HG03175 (cell line): ENCODE measurements around the gene SIN3B.
"Not testable (repeated sequence)": the region's sequence is repeated elsewhere in the genome, so short reads cannot be mapped to it uniquely, and the experiment has no call there.

Source experiments
- ATAC-seq: cut with Tn5 transposase; IDR thresholded peaks from one replicate; pipeline ENCODE4 v1.9.1; 2021; ENCODE audit warnings: mild to moderate bottlenecking, moderate library complexity; ENCODE audit not compliant: unreplicated experiment

Gene SIN3B

DNA sequence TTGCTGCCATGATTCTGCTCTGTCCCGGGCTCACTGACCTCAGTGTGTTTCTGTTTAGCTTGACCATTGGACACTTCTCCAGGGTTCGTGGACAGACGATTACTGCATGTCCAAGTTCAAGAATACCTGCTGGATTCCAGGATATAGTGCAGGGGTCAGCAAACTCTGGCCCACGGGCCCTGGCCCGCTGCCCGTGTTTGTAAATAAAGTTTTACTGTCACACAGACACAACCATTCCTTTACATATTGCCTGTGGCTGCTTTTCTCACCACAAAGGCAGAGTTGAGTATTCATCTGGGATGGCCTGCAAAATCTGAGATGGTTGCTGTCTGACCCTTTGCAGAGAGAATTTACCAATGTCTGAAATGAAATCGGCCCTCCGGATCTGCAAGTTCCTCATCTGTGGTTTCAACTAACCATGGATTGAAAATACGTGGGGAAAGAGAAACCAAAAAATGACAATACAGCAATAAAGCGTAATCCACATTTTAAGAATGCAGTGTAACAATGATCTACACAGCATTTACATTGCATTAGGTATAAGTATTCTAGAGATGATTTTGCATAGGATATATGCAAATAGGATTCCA, 33.7 kb downstream of the SIN3B start:
- no peak for ATAC-seq

DNA sequence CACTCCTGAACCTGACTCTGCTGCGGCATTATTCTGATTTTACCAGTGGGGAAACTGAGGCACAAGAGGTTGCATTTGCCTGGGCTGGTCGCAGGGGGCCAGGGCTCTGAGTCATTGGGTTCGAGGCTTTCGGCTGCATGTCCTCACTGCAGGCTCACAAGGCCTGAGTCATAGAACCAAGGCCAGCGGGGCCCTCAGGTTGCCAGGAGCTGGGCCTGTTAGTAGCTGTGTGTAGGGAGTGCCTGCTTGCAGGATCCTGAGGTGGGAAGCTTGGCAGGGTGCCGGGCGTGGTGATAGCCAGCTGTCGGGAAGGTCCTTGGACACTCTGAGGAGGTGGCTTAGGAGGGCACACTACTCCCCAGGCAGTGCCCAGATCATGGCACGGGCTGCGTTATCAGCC, 38.0 kb downstream of the SIN3B start:
- no peak for ATAC-seq

DNA sequence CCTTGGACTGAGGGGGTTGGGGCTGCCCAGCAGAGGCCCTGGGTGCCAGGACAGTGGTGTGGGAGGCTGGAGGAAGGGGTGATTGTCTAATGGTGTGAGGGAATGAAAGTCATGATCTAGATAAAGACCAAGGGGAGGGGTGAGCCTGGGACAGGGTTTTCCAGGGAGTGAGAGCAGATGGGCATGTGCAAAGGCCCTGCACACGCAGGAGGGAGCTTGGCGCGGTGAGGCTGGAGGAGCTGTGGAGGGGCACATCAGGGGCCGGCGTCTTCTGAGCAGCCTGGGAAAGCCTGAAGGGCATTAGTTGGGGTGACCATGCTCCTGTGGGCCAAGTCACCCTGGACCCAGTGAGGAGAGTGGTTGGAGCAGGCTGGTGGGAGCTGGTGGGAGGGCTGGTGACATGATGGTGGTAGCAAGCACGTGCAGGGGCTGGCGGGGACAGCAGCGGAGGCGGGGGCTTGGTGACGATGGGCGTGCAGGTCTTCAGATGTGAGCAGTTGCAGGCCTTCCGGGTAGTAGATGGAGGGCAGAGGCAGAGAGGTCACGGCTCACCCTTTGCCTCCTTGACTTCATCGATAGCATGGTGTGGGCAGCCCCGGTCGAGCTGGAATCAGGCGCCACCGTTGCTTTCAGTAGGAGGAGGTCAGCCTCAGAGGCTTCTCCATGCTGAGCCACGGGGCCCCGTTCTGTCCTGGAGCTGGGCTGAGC, 39.4 kb downstream of the SIN3B start:
- ATAC-seq, result no peak

DNA sequence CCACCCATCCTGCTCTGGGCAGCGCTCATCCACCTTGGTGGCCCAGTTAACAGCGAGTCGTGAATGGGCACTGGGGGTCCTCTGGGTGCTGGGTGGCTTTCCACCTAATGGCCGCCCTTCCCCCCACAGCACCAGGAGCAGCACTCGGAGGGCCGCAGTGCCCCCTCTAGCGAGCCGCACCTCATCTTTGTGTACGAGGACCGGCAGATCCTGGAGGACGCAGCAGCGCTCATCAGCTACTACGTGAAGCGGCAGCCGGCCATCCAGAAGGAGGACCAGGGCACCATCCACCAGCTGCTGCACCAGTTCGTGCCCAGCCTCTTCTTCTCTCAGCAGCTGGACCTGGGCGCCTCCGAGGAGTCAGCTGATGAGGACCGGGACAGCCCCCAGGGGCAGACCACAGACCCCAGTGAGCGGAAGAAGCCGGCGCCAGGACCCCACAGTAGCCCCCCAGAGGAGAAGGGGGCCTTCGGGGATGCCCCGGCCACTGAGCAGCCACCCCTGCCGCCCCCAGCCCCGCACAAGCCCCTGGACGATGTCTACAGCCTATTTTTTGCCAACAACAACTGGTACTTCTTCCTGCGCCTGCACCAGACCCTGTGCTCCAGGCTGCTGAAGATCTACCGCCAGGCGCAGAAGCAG, 40.3 kb downstream of the SIN3B start:
- no peak for ATAC-seq

DNA sequence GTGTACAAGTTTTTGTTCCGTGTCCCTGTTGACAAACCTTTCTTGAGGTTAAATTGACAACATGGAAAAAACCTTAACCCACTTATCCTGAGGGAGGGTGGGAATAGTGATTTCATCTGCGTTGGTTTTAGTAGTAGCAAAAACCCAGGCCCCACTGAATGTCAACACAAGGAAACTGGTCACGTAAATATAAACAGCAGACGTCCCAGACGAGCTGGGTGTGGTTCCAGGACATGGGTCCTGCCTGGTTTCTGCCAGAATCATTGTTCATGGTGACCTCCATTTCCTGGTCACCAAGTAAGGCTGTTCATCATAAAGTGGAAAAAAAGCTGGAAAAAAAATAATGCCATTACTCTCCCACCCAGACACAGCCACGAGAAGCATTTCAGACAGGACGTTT, 42.7 kb downstream of the SIN3B start:
- ATAC-seq, result no peak

DNA sequence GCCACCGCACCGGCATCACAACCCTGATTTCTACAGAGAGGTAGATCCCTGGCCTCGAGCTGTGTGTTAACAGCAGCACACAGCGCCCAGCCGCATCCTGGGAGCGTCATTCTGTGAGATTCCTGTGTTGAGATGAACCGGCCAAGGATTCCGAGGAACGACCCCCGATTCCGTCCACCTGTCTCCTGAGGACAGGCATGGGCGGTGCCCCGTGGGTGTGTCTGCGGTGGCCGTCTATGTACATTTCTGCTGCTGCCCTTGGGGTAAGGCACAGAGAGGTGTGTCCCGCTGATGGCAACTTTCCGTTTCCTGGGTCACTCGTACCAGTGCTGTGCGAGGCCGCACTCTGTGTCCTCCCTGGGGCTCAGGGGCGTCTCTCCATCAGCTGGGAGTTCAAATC, 43.5 kb downstream of the SIN3B start:
- ATAC-seq, result no peak

DNA sequence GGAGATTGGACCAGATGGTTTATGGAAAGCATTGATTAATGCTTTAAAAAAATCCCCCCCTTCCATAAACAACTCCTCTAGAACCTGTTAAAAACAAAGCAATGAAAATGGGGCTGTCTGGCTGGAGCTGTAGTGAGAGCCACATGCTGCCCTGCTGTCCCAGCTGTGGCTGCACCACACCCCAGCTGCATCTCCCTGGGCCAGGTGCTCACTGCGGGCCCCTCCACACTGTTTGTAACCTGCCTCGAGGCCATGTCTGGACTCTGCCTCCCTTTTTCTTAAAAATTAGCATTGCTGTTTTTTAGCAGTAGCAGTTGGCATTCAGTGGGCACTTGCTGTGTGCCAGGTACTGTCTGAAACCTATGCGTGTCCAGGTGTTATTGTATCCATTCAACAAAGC, 44.4 kb downstream of the SIN3B start:
- no peak for ATAC-seq

DNA sequence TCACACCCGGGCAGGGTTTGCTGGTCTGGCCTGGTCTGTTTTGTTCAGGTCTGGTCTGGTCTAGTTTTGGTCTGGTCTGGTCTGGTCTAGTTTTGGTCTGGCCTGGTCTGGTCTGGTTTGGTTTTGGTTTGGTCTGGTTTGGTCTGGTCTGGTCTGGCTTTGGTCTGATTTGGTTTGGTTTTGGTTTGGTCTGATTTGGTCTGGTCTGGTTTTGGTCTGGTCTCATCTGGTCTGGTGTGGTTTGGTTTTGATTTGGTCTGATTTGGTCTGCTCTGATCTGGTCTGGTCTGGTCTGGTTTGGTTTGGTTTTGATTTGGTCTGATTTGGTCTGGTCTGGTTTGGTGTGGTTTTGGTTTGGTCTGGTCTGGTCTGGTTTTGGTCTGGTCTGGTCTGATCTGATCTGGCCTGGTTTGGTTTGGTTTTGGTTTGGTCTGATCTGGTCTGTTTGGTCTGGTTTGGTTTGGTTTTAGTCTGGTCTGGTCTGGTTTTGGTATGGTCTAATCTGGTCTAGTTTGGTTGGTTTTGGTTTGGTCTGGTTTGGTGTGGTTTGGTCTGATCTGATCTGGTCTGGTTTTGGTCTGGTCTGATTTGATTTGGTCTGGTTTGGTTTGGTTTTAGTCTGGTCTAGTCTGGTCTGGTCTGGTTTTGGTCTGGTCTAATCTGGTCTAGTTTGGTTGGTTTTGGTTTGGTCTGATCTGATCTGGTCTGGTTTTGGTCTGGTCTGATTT, 45.2 kb downstream of the SIN3B start:
- ATAC-seq, result no peak

DNA sequence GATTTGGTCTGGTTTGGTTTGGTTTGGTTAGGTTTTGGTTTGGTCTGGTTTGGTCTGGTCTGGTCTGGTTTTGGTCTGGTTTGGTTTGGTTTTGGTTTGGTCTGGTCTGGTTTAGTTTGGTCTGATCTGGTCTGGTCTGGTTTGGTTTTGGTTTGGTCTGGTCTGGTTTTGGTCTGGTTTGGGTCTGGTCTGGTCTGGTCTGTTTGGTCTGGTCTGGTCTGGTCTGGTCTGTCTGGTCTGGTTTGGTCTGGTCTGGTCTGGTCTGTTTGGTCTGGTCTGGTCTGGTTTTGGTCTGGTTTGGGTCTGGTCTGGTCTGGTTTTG, 45.7 kb downstream of the SIN3B start:
- not testable (repeated sequence) for ATAC-seq

DNA sequence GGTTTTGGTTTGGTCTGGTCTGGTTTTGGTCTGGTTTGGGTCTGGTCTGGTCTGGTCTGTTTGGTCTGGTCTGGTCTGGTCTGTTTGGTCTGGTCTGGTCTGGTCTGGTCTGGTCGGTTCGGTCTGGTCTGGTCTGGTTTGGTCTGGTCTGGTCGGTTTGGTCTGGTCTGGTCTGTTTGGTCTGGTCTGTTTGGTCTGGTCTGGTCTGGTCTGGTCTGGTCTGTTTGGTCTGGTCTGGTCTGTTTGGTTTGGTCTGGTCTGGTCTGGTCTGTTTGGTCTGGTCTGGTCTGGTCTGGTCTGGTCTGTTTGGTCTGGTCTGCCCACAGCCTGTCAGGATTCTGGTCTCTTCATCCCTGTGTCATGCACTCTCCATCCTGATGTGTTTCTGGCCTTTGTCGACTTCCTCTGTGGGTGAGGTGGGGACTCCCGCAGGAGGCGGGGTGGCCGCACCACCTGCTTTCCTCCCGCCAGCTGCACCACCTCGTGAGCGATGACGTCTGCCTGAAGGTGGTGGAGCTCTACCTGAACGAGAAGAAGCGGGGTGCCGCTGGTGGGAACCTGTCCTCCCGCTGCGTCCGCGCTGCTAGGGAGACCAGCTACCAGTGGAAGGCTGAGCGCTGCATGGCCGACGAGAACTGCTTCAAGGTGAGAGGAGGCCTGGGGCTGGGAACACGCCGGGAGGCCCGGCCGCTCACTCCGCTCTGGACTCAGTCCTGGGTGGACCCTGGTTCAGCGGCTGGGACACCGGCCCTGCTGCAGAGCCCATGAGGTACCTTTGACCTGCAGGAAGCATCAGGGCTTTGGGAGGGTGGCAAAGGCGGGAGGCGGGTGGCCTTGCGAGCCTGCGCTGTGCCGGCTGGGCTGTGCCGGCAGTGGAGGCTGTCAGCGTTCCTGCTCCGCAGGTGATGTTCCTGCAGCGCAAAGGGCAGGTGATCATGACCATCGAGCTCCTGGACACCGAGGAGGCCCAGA, 46.7 kb downstream of the SIN3B start:
- ATAC-seq, result no peak

DNA sequence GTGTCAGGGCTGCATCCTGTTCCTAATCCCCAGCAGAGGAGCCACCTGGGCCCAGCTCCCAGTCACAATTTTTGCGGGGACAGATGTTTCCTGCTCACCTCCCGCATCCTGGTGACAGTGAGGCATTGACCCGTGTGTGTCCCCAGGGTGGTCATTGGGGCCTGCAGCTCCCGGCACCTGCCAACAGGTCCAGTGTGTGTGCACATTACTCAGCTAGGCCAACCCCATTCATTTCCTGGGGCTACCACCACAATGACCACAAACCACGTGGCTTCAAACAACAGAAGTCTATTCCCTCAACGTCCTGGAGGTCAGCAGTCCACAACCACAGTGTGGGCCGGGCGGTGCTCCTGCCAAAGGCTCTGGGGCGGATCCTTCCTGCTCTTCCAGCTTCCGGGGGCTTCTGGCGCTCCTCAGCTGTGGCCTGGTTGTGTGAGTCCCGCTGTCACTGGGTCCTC, 47.7 kb downstream of the SIN3B start:
- no peak for ATAC-seq

DNA sequence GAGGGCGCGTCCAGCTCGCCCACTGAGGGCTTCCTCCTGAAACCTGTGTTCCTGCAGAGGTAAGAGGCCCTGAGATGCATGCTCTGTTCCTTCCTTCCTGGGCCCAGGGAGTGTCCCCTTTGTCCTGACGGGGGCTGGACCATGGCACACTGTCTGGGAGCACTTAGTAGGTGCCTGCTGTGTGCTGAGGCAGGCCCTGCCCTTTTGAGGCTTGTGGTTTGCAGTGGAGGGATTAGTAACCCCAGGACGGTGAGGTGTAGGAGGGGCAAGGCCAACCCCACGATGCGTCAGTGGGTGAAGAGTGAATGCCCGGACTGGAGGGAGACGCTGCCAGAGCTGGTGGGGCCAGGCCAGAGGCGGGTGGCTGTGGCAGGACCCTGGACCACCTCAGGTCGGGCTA, 48.4 kb downstream of the SIN3B start:
- no peak for ATAC-seq

DNA sequence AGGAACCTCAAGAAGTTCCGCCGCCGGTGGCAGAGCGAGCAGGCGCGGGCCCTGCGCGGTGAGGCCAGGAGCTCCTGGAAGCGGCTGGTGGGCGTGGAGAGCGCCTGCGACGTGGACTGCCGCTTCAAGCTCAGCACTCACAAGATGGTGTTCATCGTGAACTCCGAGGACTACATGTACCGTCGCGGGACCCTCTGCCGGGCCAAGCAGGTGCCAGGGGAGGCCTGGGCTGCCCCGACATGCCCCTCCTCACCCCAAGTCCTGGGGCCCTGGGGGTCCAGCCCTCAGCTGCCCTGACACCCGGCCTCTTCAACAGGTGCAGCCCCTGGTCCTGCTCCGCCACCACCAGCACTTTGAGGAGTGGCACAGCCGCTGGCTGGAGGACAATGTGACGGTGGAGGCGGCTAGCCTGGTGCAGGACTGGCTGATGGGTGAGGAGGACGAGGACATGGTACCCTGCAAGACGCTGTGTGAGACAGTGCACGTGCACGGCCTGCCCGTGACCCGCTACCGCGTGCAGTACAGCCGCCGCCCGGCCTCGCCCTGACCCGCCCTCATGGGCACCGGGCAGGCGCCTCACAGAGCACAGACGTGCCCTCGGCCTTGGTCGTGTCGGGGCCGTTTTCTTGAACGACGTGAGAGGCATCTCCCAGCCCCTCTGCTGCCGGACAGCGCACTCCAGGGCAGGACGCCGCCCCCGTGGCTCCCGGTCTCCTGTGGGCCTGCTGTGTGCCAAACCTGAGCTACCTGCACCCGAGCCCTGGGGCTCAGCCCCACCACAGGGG, 49.2 kb downstream of the SIN3B start:
- no peak for ATAC-seq

DNA sequence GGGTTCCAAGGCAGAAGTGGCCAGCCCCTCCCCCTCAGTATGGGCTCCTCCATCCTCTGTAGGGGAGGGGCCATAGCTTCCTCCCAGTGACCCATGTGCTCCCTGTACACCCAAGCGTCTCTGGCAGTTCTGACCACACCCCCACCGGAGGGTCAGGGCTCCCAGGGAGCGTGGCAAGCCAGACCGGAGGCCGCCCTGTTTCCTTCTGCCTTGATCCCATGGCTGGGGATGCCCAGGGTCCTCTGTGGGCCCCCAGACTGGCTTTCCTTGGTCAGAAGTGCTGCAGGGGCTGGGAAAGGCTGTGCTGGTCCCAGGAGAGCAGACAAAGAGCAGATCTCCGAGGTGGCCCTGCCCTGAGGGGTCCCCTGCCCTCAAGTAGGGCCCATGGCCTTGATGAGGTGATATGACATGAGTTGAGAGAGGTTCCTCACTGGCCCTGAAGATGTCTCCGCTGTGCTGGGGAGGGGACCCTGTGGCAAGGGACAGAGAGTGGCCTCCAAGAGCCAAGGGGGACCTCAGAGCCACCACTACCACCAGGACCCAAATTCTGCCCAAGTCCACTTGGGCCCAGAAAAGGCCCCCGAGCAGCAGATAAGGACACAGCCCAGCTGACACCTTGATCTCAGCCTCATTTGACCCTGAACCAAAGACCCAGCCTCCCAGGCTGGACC, 51.8 kb downstream of the SIN3B start:
- no peak for ATAC-seq

DNA sequence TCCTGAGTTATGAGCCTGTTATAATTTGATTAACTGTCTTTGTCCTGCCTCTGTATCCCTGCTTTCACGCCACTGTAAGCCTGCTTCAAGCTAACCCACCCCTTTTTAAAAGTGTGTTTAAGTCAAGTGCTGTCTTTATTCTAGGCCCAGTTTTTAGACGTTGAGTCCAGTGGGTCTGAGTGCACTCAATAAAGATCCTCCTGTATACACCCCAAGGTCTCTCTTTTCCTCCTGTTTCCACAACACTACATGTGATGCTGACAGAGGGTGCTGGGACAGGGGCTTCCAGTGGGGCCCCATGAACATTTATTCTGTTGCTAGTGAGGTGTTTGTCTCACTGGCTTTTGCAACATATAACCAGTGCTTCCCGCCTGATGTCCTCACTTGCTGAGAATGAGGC, 52.9 kb downstream of the SIN3B start:
- ATAC-seq, result no peak

DNA sequence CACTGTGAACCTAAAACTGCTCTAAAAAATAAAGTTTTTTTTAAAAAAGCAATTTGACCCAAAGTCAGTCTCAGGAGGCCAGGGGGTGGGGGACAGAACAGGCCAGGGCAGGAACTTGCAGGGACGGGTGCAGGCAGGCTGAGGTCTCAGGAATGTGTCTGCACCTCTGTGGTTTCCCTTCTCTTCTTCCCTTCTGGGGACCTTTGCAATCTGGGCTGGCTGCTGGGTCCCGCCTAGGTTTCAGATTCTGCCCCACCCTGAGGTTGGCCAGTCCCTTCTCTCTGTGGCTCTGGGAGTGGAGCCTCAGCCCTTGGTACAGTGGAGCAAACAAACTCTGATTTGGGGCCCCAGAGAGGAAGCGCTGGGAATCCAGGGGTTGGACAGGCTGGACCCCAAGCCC, 54.3 kb downstream of the SIN3B start:
- no peak for ATAC-seq

DNA sequence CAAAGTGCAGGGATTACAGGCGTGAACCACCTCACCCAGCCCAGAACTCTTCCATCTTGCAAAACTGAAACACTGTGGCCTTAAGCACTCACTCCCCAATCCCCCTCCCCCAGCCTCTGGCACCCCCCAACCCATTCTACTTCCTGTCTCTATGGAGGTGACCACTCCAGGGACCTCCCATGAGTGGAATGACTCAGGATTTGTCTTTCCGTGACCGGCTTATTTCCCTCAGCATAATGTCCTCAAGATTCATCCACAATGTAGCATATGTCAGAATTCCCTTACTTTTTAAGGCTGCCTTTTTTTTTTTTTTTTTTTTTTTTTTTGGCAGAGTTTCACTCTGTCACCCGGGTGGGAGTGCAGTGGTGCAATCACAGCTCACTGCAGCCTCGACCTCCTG, 56.0 kb downstream of the SIN3B start:
- no peak for ATAC-seq

DNA sequence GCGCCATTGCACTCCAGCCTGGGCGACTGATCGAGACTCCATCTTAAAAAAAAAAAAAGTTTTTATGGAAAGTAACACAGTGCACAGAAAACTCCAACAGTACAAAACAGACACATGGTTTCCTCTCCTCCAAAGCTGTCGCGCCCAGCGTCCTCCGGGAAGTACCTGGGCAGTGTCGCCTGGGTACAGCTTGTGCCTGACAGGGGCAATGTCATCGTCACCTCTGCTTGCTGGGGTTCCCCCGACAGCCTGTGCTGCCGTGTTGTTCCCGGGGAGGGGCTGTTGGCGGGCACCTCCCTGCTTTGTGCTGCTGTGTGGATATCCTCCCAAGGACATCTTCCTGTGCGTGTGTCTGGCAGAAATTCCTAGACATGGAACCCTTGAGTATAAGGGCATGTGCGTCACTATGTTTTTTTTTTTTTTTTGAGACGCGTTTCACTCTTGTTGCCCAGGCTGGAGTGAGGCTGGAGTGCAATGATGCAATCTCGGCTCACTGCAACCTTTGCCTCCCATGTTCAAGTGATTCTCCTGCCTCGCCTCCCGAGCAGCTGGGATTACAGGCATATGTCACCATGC, 57.2 kb downstream of the SIN3B start:
- ATAC-seq, result no peak
